ENCODE results near the gene RPS14. TPM values are rescaled to one million over a fixed set of nuclear protein-coding genes. Genes with fewer than 3 reads are reported as not detected.
"Not testable (repeated sequence)": the region's sequence is repeated elsewhere in the genome, so short reads cannot be mapped to it uniquely, and the experiment has no call there.

The RPS14 gene
- total and polyA plus RNA-seq, 2 of the 8 experiments (the other 6 are each of a cell fraction or from before 2014, with no cell fraction given) = 2,548 to 6,423 TPM

DNA sequence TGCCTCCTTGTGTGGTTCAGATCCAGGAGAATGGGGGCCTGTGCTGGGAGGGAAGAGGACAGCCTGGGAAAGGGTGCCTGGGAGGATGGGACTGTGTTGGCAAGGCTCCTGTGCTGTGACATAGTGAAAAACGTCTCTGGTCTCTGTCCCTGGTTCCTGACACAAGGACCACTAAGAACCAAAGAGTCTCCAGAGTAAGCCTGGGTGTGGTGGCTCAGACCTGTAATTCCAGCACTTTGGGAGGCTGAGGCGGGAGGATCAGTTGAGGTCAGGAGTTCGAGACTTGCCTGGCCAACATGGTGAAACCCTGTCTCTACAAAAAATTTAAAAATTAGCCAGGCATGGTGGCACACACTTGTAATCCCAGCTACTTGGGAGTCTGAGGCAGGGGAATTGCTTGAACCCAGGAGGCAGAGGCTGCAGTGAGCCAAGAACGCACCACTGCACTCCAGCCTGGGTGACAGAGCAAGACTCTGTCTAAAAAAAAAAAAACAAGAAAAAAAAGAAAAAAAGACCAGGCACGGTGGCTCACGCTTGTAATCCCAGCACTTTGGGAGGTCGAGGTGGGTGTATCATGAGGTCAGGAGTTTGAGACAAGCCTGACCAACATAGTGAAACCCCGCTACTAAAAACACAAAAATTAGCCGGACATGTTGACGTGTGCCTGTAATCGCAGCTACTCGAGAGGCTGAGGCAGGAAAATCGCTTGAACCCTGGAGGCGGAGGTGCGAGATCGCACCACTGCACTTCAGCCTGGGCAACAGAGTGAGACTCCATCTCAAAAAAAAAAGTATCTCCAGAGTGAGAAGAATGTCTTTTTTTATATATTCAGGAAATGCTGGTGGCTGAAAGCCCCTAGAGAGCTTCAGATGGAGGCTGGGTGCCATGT, 35.4 kb downstream of the RPS14 start:
- not testable (repeated sequence) for H3K27ac ChIP-seq (ENCODE audit: low read depth, low read length); H4K20me1 ChIP-seq (replicated peaks in 1 of 2; ENCODE audit: control insufficient read depth in 1 of 2, insufficient read depth in 2 of 2, low read length in 2 of 2); H3K4me2 ChIP-seq (ENCODE audit: insufficient read depth in 1 of 2, low read depth in 2 of 2, low read length in 2 of 2); FAIRE-seq; H2AK5ac ChIP-seq (ENCODE audit: low read depth, low read length); H2BK5ac ChIP-seq (ENCODE audit: low read depth, low read length); H4K91ac ChIP-seq (replicated peaks; ENCODE audit: insufficient read length, low read length); H3K36me3 ChIP-seq (ENCODE audit: control insufficient read depth in 2 of 4, insufficient read depth in 4 of 4, low read length in 3 of 4); H3K56ac ChIP-seq (replicated peaks; ENCODE audit: insufficient read length, low read depth, low read length); H3K23me2 ChIP-seq (ENCODE audit: low read depth, low read length); H3K14ac ChIP-seq (ENCODE audit: insufficient read length); H3K18ac ChIP-seq (ENCODE audit: extremely low read depth, low read length); H3K79me1 ChIP-seq (ENCODE audit: low read depth, low read length); H3K4me3 ChIP-seq (ENCODE audit: extremely low read depth in 1 of 4, insufficient read depth in 2 of 4, low read depth in 3 of 4, low read length in 4 of 4); H2BK20ac ChIP-seq (ENCODE audit: low read length); H3K9ac ChIP-seq (replicated peaks in 1 of 4; ENCODE audit: extremely low read depth in 1 of 4, low read depth in 3 of 4, low read length in 3 of 4); H4K5ac ChIP-seq (ENCODE audit: insufficient read length, low read depth, low read length); H3K79me2 ChIP-seq (ENCODE audit: control insufficient read depth in 1 of 2, insufficient read depth in 2 of 2, low read length in 2 of 2); DNase-seq (ENCODE audit: low read depth in 1 of 2, low spot score in 2 of 2); H3K27me3 ChIP-seq (replicated peaks in 1 of 4; ENCODE audit: control insufficient read depth in 3 of 4, extremely low read depth in 1 of 4, insufficient read depth in 3 of 4, low read length in 3 of 4); H4K8ac ChIP-seq (ENCODE audit: extremely low read depth, insufficient read depth, low read length); H3K4ac ChIP-seq (replicated peaks; ENCODE audit: insufficient read length, low read depth, low read length); H2BK120ac ChIP-seq (replicated peaks; ENCODE audit: low read depth, low read length); H3K23ac ChIP-seq (ENCODE audit: insufficient read length); H3K9me3 ChIP-seq (ENCODE audit: insufficient read depth in 2 of 2, low read depth in 1 of 2, low read length in 1 of 2); H2BK12ac ChIP-seq (ENCODE audit: low read depth, low read length)
- CTCF ChIA-PET (ENCODE audit: partially characterized antibody) = interaction anchor here (0.7 to 4.4 kb wide), 9 partner anchors 15 to 36 kb away, joined by 3 to 43 read pairs (median 4); no protein-coding TSS in a partner anchor
- H2BK15ac ChIP-seq (ENCODE audit: low read length) = peak overlapping the region; percentile 88; the same call in 1 of the 2 replicates
- peaks cover 8 to 22% (median 12%) of the 10 kb centered on the region in 4 experiments; a peak in 6 of 7 replicates for H3K4me1 ChIP-seq (replicated peaks in 1 of 4; ENCODE audit: control insufficient read depth in 3 of 4, insufficient read depth in 4 of 4, low read length in 3 of 4)
- WGBS, 2 experiments (ENCODE audit: extremely low coverage in 1 of 2, insufficient coverage in 1 of 2, insufficient read length in 1 of 2, insufficient replicate concordance in 2 of 2, low coverage in 1 of 2, low lambda C conversion rate in 2 of 2, missing lambda C conversion rate in 1 of 2) = 94% methylated on average over 16 of the region's 16 CpGs; no CpG with 5 or more reads in 1 of the 2 experiments
- 0 out of 2 replicates have a peak overlapping the region, but pooled peaks have one; percentile 42 for H2AFZ ChIP-seq (ENCODE audit: low read length)
- POLR2A ChIA-PET (ENCODE audit: partially characterized antibody) = interaction anchor here (0.8 to 4.8 kb wide), 10 partner anchors 8 to 35 kb away, joined by 3 to 30 read pairs (median 6); partner anchors contain the start of gene RPS14
